IMR-90 (cell line): Measurements from ENCODE around the gene NELL1. TPM values are rescaled to one million over a fixed set of nuclear protein-coding genes. Genes with fewer than 3 reads are reported as not detected.

ENCODE experiments used
- ATAC-seq: fragments of 200-7000 bp; cut with Tn5 transposase; 2 replicates; pipeline ENCODE4 v1.9.1; 2020; ENCODE audit warnings: low read depth, mild to moderate bottlenecking, moderate library complexity
- BruUV-seq: library from RNA; stranded (reverse); fragments of 400-500 nt; replicated peaks from 2 replicates; lab custom pipeline; 2021; lab: Mats Ljungman, UMichigan
- CTCF ChIA-PET: fragments of 300-600 bp; formaldehyde crosslinking; extraction: SDS; loops from one replicate; lab custom pipeline; 2021; ENCODE audit warnings: antibody characterized with exemption; lab: Yijun Ruan, JAX
- POLR2A ChIA-PET: fragments of 300-600 bp; sonication (Branson Sonifier 250); formaldehyde crosslinking; loops from one replicate; lab custom pipeline; 2022; ENCODE audit warnings: antibody characterized with exemption; ENCODE audit not compliant: unreplicated experiment; lab: Charles Lee
- DNase-seq: peaks from one replicate; pipeline ENCODE4 v3.0.0; 2013
- H2AFZ ChIP-seq: replicated peaks from 2 replicates; pipeline ENCODE3; 2013; ENCODE audit warnings: low read length, mild to moderate bottlenecking; ENCODE audit not compliant: poor library complexity
- H2AK5ac ChIP-seq: 2 replicates; pipeline ENCODE4 v1.6.1; 2013; ENCODE audit warnings: low read depth, low read length, inconsistent platforms
- H2AK9ac ChIP-seq: replicated peaks from 2 replicates; pipeline ENCODE3; 2013; ENCODE audit warnings: mild to moderate bottlenecking, low read depth, low read length, moderate library complexity; ENCODE audit not compliant: poor library complexity
- H2BK120ac ChIP-seq: 2 replicates; pipeline ENCODE4 v1.6.1; 2013; ENCODE audit warnings: low read depth, low read length, inconsistent platforms
- H2BK15ac ChIP-seq: 3 replicates; pipeline ENCODE4 v1.6.1; 2013; ENCODE audit warnings: low read depth, low read length, inconsistent platforms
- H2BK20ac ChIP-seq: 2 replicates; pipeline ENCODE4 v1.6.1; 2013; ENCODE audit warnings: low read depth, mild to moderate bottlenecking, inconsistent platforms, low read length, moderate library complexity
- H2BK5ac ChIP-seq: 2 replicates; pipeline ENCODE4 v1.6.1; 2013; ENCODE audit warnings: mild to moderate bottlenecking, low read depth, low read length, inconsistent platforms; ENCODE audit not compliant: poor library complexity, severe bottlenecking
- H3K14ac ChIP-seq: replicated peaks from 2 replicates; pipeline ENCODE4 v1.6.1; 2013; ENCODE audit warnings: low read depth, low read length, inconsistent platforms
- H3K18ac ChIP-seq: 2 replicates; pipeline ENCODE4 v1.6.1; 2013; ENCODE audit warnings: low read depth, low read length, control low read depth
- H3K23ac ChIP-seq: 2 replicates; pipeline ENCODE4 v1.6.1; 2013; ENCODE audit warnings: low read depth, low read length, inconsistent platforms
- H3K27ac ChIP-seq: 2 replicates; pipeline ENCODE4 v1.5.1; 2013; ENCODE audit warnings: mild to moderate bottlenecking, control low read depth, low read length; ENCODE audit not compliant: insufficient read depth
- H3K27me3 ChIP-seq: 2 replicates; pipeline ENCODE4 v1.6.1; 2013; ENCODE audit warnings: low read length; ENCODE audit not compliant: control insufficient read depth, insufficient read depth
- H3K36me3 ChIP-seq: 2 replicates; pipeline ENCODE4 v1.6.1; 2013; ENCODE audit warnings: low read length, mixed read lengths; ENCODE audit not compliant: control insufficient read depth, insufficient read depth
- H3K4ac ChIP-seq: 2 replicates; pipeline ENCODE4 v1.6.1; 2013; ENCODE audit warnings: low read depth, low read length, inconsistent platforms
- H3K4me1 ChIP-seq: 2 replicates; pipeline ENCODE4 v1.6.1; 2013; ENCODE audit warnings: low read length, mixed read lengths; ENCODE audit not compliant: control insufficient read depth, insufficient read depth
- H3K4me2 ChIP-seq: 2 replicates; pipeline ENCODE4 v1.6.1; 2013; ENCODE audit warnings: low read depth, mild to moderate bottlenecking, control low read depth, low read length, moderate library complexity
- H3K4me3 ChIP-seq: 2 replicates; pipeline ENCODE4 v1.5.1; 2013; ENCODE audit warnings: low read depth, mild to moderate bottlenecking, control low read depth, low read length, moderate library complexity; ENCODE audit not compliant: insufficient read depth
- H3K56ac ChIP-seq: 2 replicates; pipeline ENCODE4 v1.6.1; 2013; ENCODE audit warnings: low read length, inconsistent platforms; ENCODE audit not compliant: insufficient read depth; ENCODE audit errors: extremely low read depth
- H3K79me1 ChIP-seq, 2 experiments: 2 replicates each; pipeline ENCODE4 v1.6.1; 2013; ENCODE audit warnings: low read length in 2 of 2, inconsistent platforms in 1 of 2, low read depth in 1 of 2
- H3K9ac ChIP-seq: 2 replicates; pipeline ENCODE4 v1.6.1; 2013; ENCODE audit warnings: low read depth, low read length, control low read depth
- H3K9me1 ChIP-seq: 2 replicates; pipeline ENCODE4 v1.6.1; 2013; ENCODE audit warnings: low read length, inconsistent platforms; ENCODE audit not compliant: insufficient read depth
- H3K9me3 ChIP-seq: 2 replicates; pipeline ENCODE4 v1.6.1; 2013; ENCODE audit warnings: low read length; ENCODE audit not compliant: control insufficient read depth, insufficient read depth
- H4K20me1 ChIP-seq: 2 replicates; pipeline ENCODE4 v1.6.1; 2013; ENCODE audit warnings: low read length, inconsistent platforms; ENCODE audit not compliant: insufficient read depth
- H4K5ac ChIP-seq: 2 replicates; pipeline ENCODE4 v1.6.1; 2013; ENCODE audit warnings: mild to moderate bottlenecking, low read depth, low read length, control low read depth
- H4K8ac ChIP-seq, 2 experiments: 2 replicates each; pipeline ENCODE4 v1.6.1; 2013; ENCODE audit warnings: low read depth in 2 of 2, low read length in 2 of 2, control low read depth in 1 of 2, inconsistent platforms in 1 of 2
- H4K91ac ChIP-seq: 2 replicates; pipeline ENCODE4 v1.6.1; 2013; ENCODE audit warnings: low read depth, low read length, inconsistent platforms; ENCODE audit not compliant: insufficient read depth
- BHLHE40 ChIP-seq: fragments of 150-350 bp; IDR thresholded peaks from 2 replicates; pipeline ENCODE4 v1.6.1; 2016; ENCODE audit warnings: mild to moderate bottlenecking, low read depth, low read length
- CEBPB ChIP-seq: IDR thresholded peaks from 2 replicates; pipeline ENCODE4 v1.6.1; 2012; ENCODE audit warnings: low read depth, low read length, improper control_type of control experiment
- CHD1 ChIP-seq: IDR thresholded peaks from 2 replicates; pipeline ENCODE4 v1.6.1; 2012; ENCODE audit warnings: low read depth, low read length, improper control_type of control experiment
- ELK1 ChIP-seq: fragments of 150-350 bp; IDR thresholded peaks from 2 replicates; pipeline ENCODE4 v1.6.1; 2016; ENCODE audit warnings: low read depth, mild to moderate bottlenecking, low read length, moderate library complexity, borderline replicate concordance
- FOS ChIP-seq: fragments of 150-350 bp; IDR thresholded peaks from 2 replicates; pipeline ENCODE4 v1.6.1; 2016; ENCODE audit warnings: low read depth, low read length
- MAFK ChIP-seq: IDR thresholded peaks from 2 replicates; pipeline ENCODE4 v1.6.1; 2012; ENCODE audit warnings: low read depth, low read length, improper control_type of control experiment
- MAZ ChIP-seq: IDR thresholded peaks from 2 replicates; pipeline ENCODE4 v1.6.1; 2012; ENCODE audit warnings: low read depth, mild to moderate bottlenecking, low read length, improper control_type of control experiment, moderate library complexity, borderline replicate concordance
- MXI1 ChIP-seq: IDR thresholded peaks from 2 replicates; pipeline ENCODE4 v1.6.1; 2012; ENCODE audit warnings: low read depth, mild to moderate bottlenecking, low read length, moderate library complexity, borderline replicate concordance
- NFE2L2 ChIP-seq: fragments of 150-350 bp; IDR thresholded peaks from 2 replicates; pipeline ENCODE4 v1.6.1; 2016; ENCODE audit warnings: low read depth, mild to moderate bottlenecking, low read length
- POLR2A ChIP-seq: IDR thresholded peaks from 2 replicates; pipeline ENCODE4 v1.6.1; 2012; ENCODE audit warnings: mild to moderate bottlenecking, low read depth, low read length
- RAD21 ChIP-seq: IDR thresholded peaks from 2 replicates; pipeline ENCODE4 v1.6.1; 2012; ENCODE audit warnings: low read length, improper control_type of control experiment
- RCOR1 ChIP-seq: IDR thresholded peaks from 2 replicates; pipeline ENCODE4 v1.6.1; 2012; ENCODE audit warnings: mild to moderate bottlenecking, low read length, improper control_type of control experiment; ENCODE audit not compliant: insufficient replicate concordance
- RFX5 ChIP-seq: IDR thresholded peaks from 2 replicates; pipeline ENCODE4 v1.8.0; 2012; ENCODE audit warnings: low read depth, mild to moderate bottlenecking, low read length, moderate library complexity
- SMC3 ChIP-seq: fragments of 150-350 bp; IDR thresholded peaks from 2 replicates; pipeline ENCODE4 v1.6.1; 2016; ENCODE audit warnings: low read depth, mild to moderate bottlenecking, antibody characterized with exemption, low read length, moderate library complexity
- WGBS, 2 experiments: methylation state at CpG; one replicate each; pipeline versions ENCODE4 v1.1.5 to v1.1.7; 2013; ENCODE audit warnings: missing lambda C conversion rate in 2 of 2; ENCODE audit not compliant: insufficient read length in 1 of 2; ENCODE audit errors: extremely low coverage in 2 of 2; 5-methylcytosine and 5-hydroxymethylcytosine counted together
- dilution Hi-C: fragments of 300-500 bp; cut with HindIII; formaldehyde crosslinking; loops from one replicate; pipeline ENCODE4 v1.14.3; 2018; ENCODE audit warnings: low sequenced_read_pairs; ENCODE audit not compliant: unreplicated experiment
- in situ Hi-C: fragments of 300-500 bp; cut with MboI; formaldehyde crosslinking; loops from 3 replicates; pipeline ENCODE4 v1.14.3; 2019; ENCODE audit warnings: low sequenced_read_pairs, inconsistent platforms, mixed read lengths
- intact Hi-C: fragments of 100-400 bp; cut with micrococcal nuclease; formaldehyde crosslinking; loops from 2 replicates; pipeline ENCODE4 v1.10.0; 2022
- polyA plus RNA-seq, 3 experiments: library from polyadenylated mRNA; depleted of rRNA; stranded (reverse); fragments of >200 nt; gene quantifications; 2 replicates each; pipeline ENCODE4 v1.2.3, GENCODE V29; 2012; ENCODE audit warnings: low replicate concordance in 1 of 3
- total RNA-seq: library from RNA; depleted of rRNA; stranded (reverse); fragments of >200 nt; gene quantifications from 2 replicates; pipeline ENCODE4 v1.2.3, GENCODE V29; 2012
- TF ChIP-seq, protein P1 (sequence below): conservative IDR thresholded peaks from 2 replicates; pipeline ENCODE4 v1.5.1; 2012; ENCODE audit warnings: mild to moderate bottlenecking, low read depth, low read length, improper control_type of control experiment
- TF ChIP-seq, protein P2 (sequence below): fragments of 150-350 bp; IDR thresholded peaks from 2 replicates; pipeline ENCODE4 v1.6.1; 2017; ENCODE audit warnings: mild to moderate bottlenecking, antibody characterized with exemption, low read length, low read depth

The NELL1 gene
- total and polyA plus RNA-seq, 2 of the 4 experiments (the other 2 are of a cell fraction), result not detected

DNA sequence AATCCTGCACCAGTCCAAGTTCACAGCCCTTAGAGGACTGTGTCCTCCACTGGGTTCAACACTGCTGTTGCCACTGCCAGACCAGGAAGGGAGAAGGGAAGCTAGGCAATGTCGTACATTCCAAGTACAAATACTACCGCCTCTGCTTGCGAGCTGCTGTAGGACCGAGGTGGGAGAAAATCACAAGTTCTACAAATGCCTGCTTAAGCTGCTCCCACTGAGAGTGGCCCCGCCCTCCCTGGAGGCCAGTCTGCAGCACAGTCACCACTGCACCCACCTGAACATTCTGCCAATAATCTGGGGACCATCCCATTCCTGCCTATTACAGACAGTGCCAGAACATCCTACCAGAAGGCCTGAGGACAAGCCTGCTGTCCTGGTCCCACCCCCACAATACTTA, 816.0 kb downstream of the NELL1 start:
- H4K91ac ChIP-seq, result no peak overlapping the region
- intact Hi-C loops, result no loop called here
- H2AK5ac ChIP-seq, result no peak overlapping the region
- no CpG with 5 or more reads among the region's 5 CpGs for WGBS, 2 experiments
- no peak overlapping the region for H3K14ac ChIP-seq
- peaks cover 16% of the 10 kb centered on the region for H3K9me3 ChIP-seq
- no peak overlapping the region for H3K27ac ChIP-seq
- no peak overlapping the region for H3K23ac ChIP-seq
- no peak overlapping the region for H2BK20ac ChIP-seq
- no peak overlapping the region for H2BK5ac ChIP-seq
- no TSS peak for BruUV-seq
- ATAC-seq (no peak), DNase-seq (no peak)
- dilution Hi-C loops, result no loop called here
- no peak overlapping the region for H3K56ac ChIP-seq
- no peak overlapping the region for H2AFZ ChIP-seq
- no peak overlapping the region for H2BK120ac ChIP-seq
- no peak overlapping the region for H4K5ac ChIP-seq
- H3K9me1 ChIP-seq, result no peaks in the 10 kb centered on the region
- in situ Hi-C loops, result no loop called here
- no peak overlapping the region for H3K4me2 ChIP-seq
- TF ChIP-seq MAZ (no peak), MAFK (no peak), SMC3 (no peak), RAD21 (no peak), BHLHE40 (no peak), RFX5 (no peak), POLR2A (no peak), FOS (no peak), CEBPB (no peak), NFE2L2 (no peak), RCOR1 (no peak), MXI1 (no peak), CHD1 (no peak), ELK1 (no peak)
- TF ChIP-seq, protein P1, sequence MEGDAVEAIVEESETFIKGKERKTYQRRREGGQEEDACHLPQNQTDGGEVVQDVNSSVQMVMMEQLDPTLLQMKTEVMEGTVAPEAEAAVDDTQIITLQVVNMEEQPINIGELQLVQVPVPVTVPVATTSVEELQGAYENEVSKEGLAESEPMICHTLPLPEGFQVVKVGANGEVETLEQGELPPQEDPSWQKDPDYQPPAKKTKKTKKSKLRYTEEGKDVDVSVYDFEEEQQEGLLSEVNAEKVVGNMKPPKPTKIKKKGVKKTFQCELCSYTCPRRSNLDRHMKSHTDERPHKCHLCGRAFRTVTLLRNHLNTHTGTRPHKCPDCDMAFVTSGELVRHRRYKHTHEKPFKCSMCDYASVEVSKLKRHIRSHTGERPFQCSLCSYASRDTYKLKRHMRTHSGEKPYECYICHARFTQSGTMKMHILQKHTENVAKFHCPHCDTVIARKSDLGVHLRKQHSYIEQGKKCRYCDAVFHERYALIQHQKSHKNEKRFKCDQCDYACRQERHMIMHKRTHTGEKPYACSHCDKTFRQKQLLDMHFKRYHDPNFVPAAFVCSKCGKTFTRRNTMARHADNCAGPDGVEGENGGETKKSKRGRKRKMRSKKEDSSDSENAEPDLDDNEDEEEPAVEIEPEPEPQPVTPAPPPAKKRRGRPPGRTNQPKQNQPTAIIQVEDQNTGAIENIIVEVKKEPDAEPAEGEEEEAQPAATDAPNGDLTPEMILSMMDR, result no peak
- TF ChIP-seq, protein P2, sequence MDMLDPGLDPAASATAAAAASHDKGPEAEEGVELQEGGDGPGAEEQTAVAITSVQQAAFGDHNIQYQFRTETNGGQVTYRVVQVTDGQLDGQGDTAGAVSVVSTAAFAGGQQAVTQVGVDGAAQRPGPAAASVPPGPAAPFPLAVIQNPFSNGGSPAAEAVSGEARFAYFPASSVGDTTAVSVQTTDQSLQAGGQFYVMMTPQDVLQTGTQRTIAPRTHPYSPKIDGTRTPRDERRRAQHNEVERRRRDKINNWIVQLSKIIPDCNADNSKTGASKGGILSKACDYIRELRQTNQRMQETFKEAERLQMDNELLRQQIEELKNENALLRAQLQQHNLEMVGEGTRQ, result no peak
- H3K4ac ChIP-seq, result no peak overlapping the region
- no peaks in the 10 kb centered on the region for H3K27me3 ChIP-seq
- no peaks in the 10 kb centered on the region for H3K4me1 ChIP-seq
- no peak overlapping the region for H4K8ac ChIP-seq
- H3K9ac ChIP-seq, result no peak overlapping the region
- ChIA-PET CTCF (no interaction called here), POLR2A (no interaction called here)
- no peak overlapping the region for H2BK15ac ChIP-seq
- no peak overlapping the region for H3K4me3 ChIP-seq
- H3K79me1 ChIP-seq, result no peaks in the 10 kb centered on the region
- H2AK9ac ChIP-seq, result no peak overlapping the region
- H3K36me3 ChIP-seq, result no peaks in the 10 kb centered on the region
- H4K20me1 ChIP-seq, result no peaks in the 10 kb centered on the region
- H3K18ac ChIP-seq, result no peak overlapping the region
